Measurements from ENCODE around the gene AANAT.

AANAT gene

GRCh38 chr17:76493505-76494167 lies 26.2 kb downstream of the AANAT start:
- TF ChIP-seq CTCF (IDR thresholded peaks at IDR 0.05), result no peak

- no peak for TF ChIP-seq CTCF (IDR thresholded peaks at IDR 0.05)
These were observed 28.4 kb downstream of the AANAT start for GRCh38 chr17:76495663-76496400.

GRCh38 chr17:76496464-76496863 lies 29.1 kb downstream of the AANAT start:
- TF ChIP-seq CTCF (IDR thresholded peaks at IDR 0.05), result no peak

- no peak for TF ChIP-seq CTCF (IDR thresholded peaks at IDR 0.05)
These were observed 30.2 kb downstream of the AANAT start for GRCh38 chr17:76497699-76497978.

GRCh38 chr17:76497979-76498875 lies 30.8 kb downstream of the AANAT start:
- TF ChIP-seq CTCF (IDR thresholded peaks at IDR 0.05), result no peak

GRCh38 chr17:76498876-76499251 lies 31.5 kb downstream of the AANAT start:
- no peak for TF ChIP-seq CTCF (IDR thresholded peaks at IDR 0.05)

GRCh38 chr17:76499267-76499667 lies 31.9 kb downstream of the AANAT start:
- TF ChIP-seq CTCF (IDR thresholded peaks at IDR 0.05), result no peak

Data from LNCAP (cell line).